H1 (cell line): ENCODE data around the gene H2BK1. TPM values are rescaled to one million over a fixed set of nuclear protein-coding genes. Genes with fewer than 3 reads are reported as not detected.

Experiments
- CTCF ChIA-PET: fragments of 300-600 bp; sonication (Branson Sonifier 250); formaldehyde crosslinking; loops from one replicate; lab custom pipeline; 2021; ENCODE audit not compliant: partially characterized antibody; lab: Charles Lee
- POLR2A ChIA-PET: fragments of 300-600 bp; sonication (Branson Sonifier 250); formaldehyde crosslinking; loops from one replicate; lab custom pipeline; 2021; ENCODE audit warnings: inconsistent platforms; ENCODE audit not compliant: partially characterized antibody; lab: Charles Lee
- DNase-seq, 2 experiments: peaks; one replicate each; pipeline versions ENCODE4 v3.0.0 to v3.0.0-alpha.2; 2010 to 2022; ENCODE audit warnings: low spot score in 2 of 2, low read depth in 1 of 2, mixed read lengths in 1 of 2
- FAIRE-seq: peaks from 2 replicates; lab custom pipeline; 2011; peaks lifted over from hg19 to GRCh38; lab: Jason Lieb, UNC
- H2AFZ ChIP-seq: 2 replicates; pipeline ENCODE4 v1.8.1; 2012; ENCODE audit warnings: low read length, inconsistent platforms
- H2AK5ac ChIP-seq: 2 replicates; pipeline ENCODE4 v1.6.1; 2013; ENCODE audit warnings: low read depth, low read length
- H2BK120ac ChIP-seq: replicated peaks from 2 replicates; pipeline ENCODE3; 2013; ENCODE audit warnings: low read depth, low read length, inconsistent platforms
- H2BK12ac ChIP-seq: 2 replicates; pipeline ENCODE4 v1.6.1; 2013; ENCODE audit warnings: low read depth, low read length
- H2BK15ac ChIP-seq: 2 replicates; pipeline ENCODE4 v1.6.1; 2013; ENCODE audit warnings: low read length
- H2BK20ac ChIP-seq: 2 replicates; pipeline ENCODE4 v1.6.1; 2013; ENCODE audit warnings: low read length
- H2BK5ac ChIP-seq: 2 replicates; pipeline ENCODE4 v1.6.1; 2013; ENCODE audit warnings: low read depth, low read length
- H3K14ac ChIP-seq: 2 replicates; pipeline ENCODE4 v1.6.1; 2013; ENCODE audit warnings: inconsistent platforms; ENCODE audit not compliant: insufficient read length
- H3K18ac ChIP-seq: 2 replicates; pipeline ENCODE4 v1.6.1; 2013; ENCODE audit warnings: low read length; ENCODE audit errors: extremely low read depth
- H3K23ac ChIP-seq: 2 replicates; pipeline ENCODE4 v1.6.1; 2013; ENCODE audit warnings: inconsistent platforms; ENCODE audit not compliant: insufficient read length
- H3K23me2 ChIP-seq: 2 replicates; pipeline ENCODE4 v1.6.1; 2013; ENCODE audit warnings: low read depth, low read length
- H3K27ac ChIP-seq: 2 replicates; pipeline ENCODE4 v1.6.1; 2011; ENCODE audit warnings: low read depth, low read length, inconsistent platforms
- H3K27me3 ChIP-seq, 4 experiments: replicated peaks in 1 of 4; 1 replicate in 1 of 4; 2 replicates in 3 of 4; pipeline versions ENCODE4 v1.6.1 to v1.8.1; 2011 to 2013; ENCODE audit warnings: low read length in 3 of 4, mild to moderate bottlenecking in 3 of 4, inconsistent platforms in 2 of 4, mixed read lengths in 2 of 4, moderate library complexity in 1 of 4; ENCODE audit not compliant: control insufficient read depth in 3 of 4, insufficient read depth in 3 of 4; ENCODE audit errors: extremely low read depth in 1 of 4
- H3K36me3 ChIP-seq, 4 experiments: 2 replicates each; pipeline versions ENCODE4 v1.6.1 to v1.8.1; 2011 to 2013; ENCODE audit warnings: mild to moderate bottlenecking in 4 of 4, low read length in 3 of 4, moderate library complexity in 2 of 4, control low read depth in 1 of 4, inconsistent platforms in 1 of 4; ENCODE audit not compliant: insufficient read depth in 4 of 4, control insufficient read depth in 2 of 4
- H3K4ac ChIP-seq: replicated peaks from 2 replicates; pipeline ENCODE3; 2013; ENCODE audit warnings: low read length, low read depth, mixed read lengths, inconsistent platforms; ENCODE audit not compliant: insufficient read length
- H3K4me1 ChIP-seq, 4 experiments: replicated peaks in 1 of 4; 1 replicate in 1 of 4; 2 replicates in 3 of 4; pipeline versions ENCODE4 v1.6.1 to v1.8.1; 2011 to 2013; ENCODE audit warnings: low read length in 3 of 4, inconsistent platforms in 2 of 4, mixed read lengths in 1 of 4; ENCODE audit not compliant: insufficient read depth in 4 of 4, control insufficient read depth in 3 of 4
- H3K4me2 ChIP-seq, 2 experiments: 2 replicates each; pipeline versions ENCODE4 v1.6.1 to v1.8.1; 2011 to 2013; ENCODE audit warnings: low read depth in 2 of 2, low read length in 2 of 2, control low read depth in 1 of 2, inconsistent platforms in 1 of 2, mild to moderate bottlenecking in 1 of 2; ENCODE audit not compliant: insufficient read depth in 1 of 2
- H3K4me3 ChIP-seq, 4 experiments: fragments of 200-600, 300-600 bp in 1 of 4; sonication (generic), shearing (Covaris generic), sonication (Bioruptor Twin) in 1 of 4; 2 replicates each; pipeline versions ENCODE4 v1.5.1 to v1.8.1; 2011 to 2016; ENCODE audit warnings: low read length in 4 of 4, low read depth in 3 of 4, control low read depth in 2 of 4, inconsistent platforms in 2 of 4, mild to moderate bottlenecking in 2 of 4, mixed read lengths in 1 of 4, moderate library complexity in 1 of 4; ENCODE audit not compliant: insufficient read depth in 2 of 4; ENCODE audit errors: extremely low read depth in 1 of 4
- H3K56ac ChIP-seq: replicated peaks from 2 replicates; pipeline ENCODE3; 2013; ENCODE audit warnings: low read depth, mild to moderate bottlenecking, mixed read lengths, low read length, inconsistent platforms; ENCODE audit not compliant: insufficient read length
- H3K79me1 ChIP-seq: 2 replicates; pipeline ENCODE4 v1.6.1; 2013; ENCODE audit warnings: low read depth, low read length, control low read depth
- H3K79me2 ChIP-seq, 2 experiments: 2 replicates each; pipeline versions ENCODE4 v1.6.1 to v1.8.1; 2012 to 2013; ENCODE audit warnings: low read length in 2 of 2, mild to moderate bottlenecking in 2 of 2, inconsistent platforms in 1 of 2; ENCODE audit not compliant: insufficient read depth in 2 of 2, control insufficient read depth in 1 of 2
- H3K9ac ChIP-seq, 4 experiments: replicated peaks in 1 of 4; 1 replicate in 1 of 4; 2 replicates in 3 of 4; pipeline versions ENCODE4 v1.6.1 to v1.8.1; 2011 to 2013; ENCODE audit warnings: low read depth in 3 of 4, low read length in 3 of 4, control low read depth in 2 of 4, mild to moderate bottlenecking in 2 of 4, moderate library complexity in 2 of 4, inconsistent platforms in 1 of 4; ENCODE audit errors: extremely low read depth in 1 of 4
- H3K9me3 ChIP-seq, 2 experiments: 2 replicates each; pipeline versions ENCODE4 v1.6.1 to v1.8.1; 2012 to 2013; ENCODE audit warnings: mild to moderate bottlenecking in 2 of 2, moderate library complexity in 2 of 2, control low read depth in 1 of 2, inconsistent platforms in 1 of 2, low read depth in 1 of 2, low read length in 1 of 2, mixed read lengths in 1 of 2; ENCODE audit not compliant: insufficient read depth in 2 of 2
- H4K20me1 ChIP-seq, 2 experiments: replicated peaks in 1 of 2; 2 replicates each; pipeline versions ENCODE3 to v1.8.1; 2011 to 2013; ENCODE audit warnings: inconsistent platforms in 2 of 2, low read length in 2 of 2, mild to moderate bottlenecking in 1 of 2; ENCODE audit not compliant: insufficient read depth in 2 of 2, control insufficient read depth in 1 of 2
- H4K5ac ChIP-seq: 2 replicates; pipeline ENCODE4 v1.6.1; 2013; ENCODE audit warnings: low read length, low read depth, mixed read lengths, inconsistent platforms; ENCODE audit not compliant: insufficient read length
- H4K8ac ChIP-seq: 2 replicates; pipeline ENCODE4 v1.8.0; 2013; ENCODE audit warnings: mild to moderate bottlenecking, moderate library complexity, low read length, inconsistent platforms; ENCODE audit not compliant: insufficient read depth; ENCODE audit errors: extremely low read depth
- H4K91ac ChIP-seq: replicated peaks from 2 replicates; pipeline ENCODE3; 2013; ENCODE audit warnings: low read length, mixed read lengths, inconsistent platforms; ENCODE audit not compliant: insufficient read length
- ATF2 ChIP-seq: IDR thresholded peaks from 2 replicates; pipeline ENCODE4 v1.6.1; 2012; ENCODE audit warnings: low read length, inconsistent platforms
- BRCA1 ChIP-seq: IDR thresholded peaks from 2 replicates; pipeline ENCODE4 v1.6.1; 2012; ENCODE audit warnings: low read depth, low read length, improper control_type of control experiment
- FOSL1 ChIP-seq: IDR thresholded peaks from 2 replicates; pipeline ENCODE4 v1.6.1; 2011; ENCODE audit warnings: mild to moderate bottlenecking, low read depth, low read length, moderate library complexity; ENCODE audit not compliant: insufficient read depth
- HDAC2 ChIP-seq, 2 experiments: fragments of 300-600 bp in 1 of 2; sonication (generic) in 1 of 2; IDR thresholded peaks; 2 replicates each; pipeline ENCODE4 v1.6.1; 2011 to 2012; ENCODE audit warnings: low read depth in 2 of 2, low read length in 2 of 2, mild to moderate bottlenecking in 2 of 2, moderate library complexity in 2 of 2, borderline replicate concordance in 1 of 2, inconsistent platforms in 1 of 2
- NRF1 ChIP-seq: IDR thresholded peaks from 2 replicates; pipeline ENCODE4 v1.6.1; 2011; ENCODE audit warnings: mild to moderate bottlenecking, low read depth, low read length, improper control_type of control experiment
- PHF8 ChIP-seq: fragments of 200-600 bp; sonication (generic); conservative IDR thresholded peaks from 2 replicates; pipeline ENCODE4 v1.7.1; 2012; ENCODE audit warnings: low read depth, mild to moderate bottlenecking, inconsistent platforms, low read length, moderate library complexity
- RFX5 ChIP-seq: IDR thresholded peaks from 2 replicates; pipeline ENCODE4 v1.6.1; 2011; ENCODE audit warnings: low read depth, low read length, improper control_type of control experiment, borderline replicate concordance
- SRF ChIP-seq: IDR thresholded peaks from 2 replicates; pipeline ENCODE4 v1.6.1; 2011; ENCODE audit warnings: mild to moderate bottlenecking, low read depth, low read length, moderate library complexity
- WGBS, 2 experiments: shearing (Covaris generic) in 1 of 2; methylation state at CpG; one replicate each; pipeline versions ENCODE4 v1.1.6 to v1.1.7; 2013 to 2015; ENCODE audit warnings: low lambda C conversion rate in 2 of 2, mixed read lengths in 2 of 2, inconsistent platforms in 1 of 2, low coverage in 1 of 2, missing lambda C conversion rate in 1 of 2; ENCODE audit not compliant: insufficient replicate concordance in 2 of 2, insufficient coverage in 1 of 2, insufficient read length in 1 of 2; ENCODE audit errors: extremely low coverage in 1 of 2, missing lambda C conversion rate in 1 of 2; 5-methylcytosine and 5-hydroxymethylcytosine counted together
- polyA plus RNA-seq, 7 experiments: library from polyadenylated mRNA; depleted of rRNA in 3 of 7; stranded (reverse) in 5 of 7; unstranded in 2 of 7; fragments of >200 nt in 5 of 7; fragments of 200-250 nt in 2 of 7; gene quantifications; 1 replicate in 5 of 7; 2 replicates in 1 of 7; 4 replicates in 1 of 7; pipeline versions ENCODE4 v1.2.1 to v1.2.3, GENCODE V29; 2011 to 2013; ENCODE audit warnings: missing spikeins in 2 of 7, mixed read lengths in 2 of 7
- total RNA-seq: library from RNA; stranded (reverse); fragmentation: NEBNext Ultra II Directional; extraction: Animal tissue kit (Norgen Biotek cat#: 25700); gene quantifications from 2 replicates; pipeline ENCODE4 v1.2.1, GENCODE V29; 2021

Gene H2BK1
- total and polyA plus RNA-seq, 2 of the 8 experiments (the other 6 are each of a cell fraction or from before 2014, with no cell fraction given) = not detected

GRCh38 chr7:151232091-151232916 is 22.0 kb upstream of the H2BK1 start, which contains the start of gene CHPF2:
Gene CHPF2 (plus strand): TSS chr7:151232483. CDS start chr7:151234012, 1,529 bp downstream.
- H3K23ac ChIP-seq = peak within 1 kb of the TSS; percentile 12
- DNase-seq (peak in 1 of 2 experiments; percentile 93), FAIRE-seq (no peak)
- peak within 1 kb of the TSS; percentile 47 for H2AFZ ChIP-seq
- H3K9me3 ChIP-seq = no peaks in the 10 kb centered on the region
- peaks cover 7 to 18% (median 11%) of the 10 kb centered on the region in 4 experiments; a peak in 7 of 8 replicates for H3K36me3 ChIP-seq
- H3K14ac ChIP-seq = no peak within 1 kb of the TSS
- H3K27me3 ChIP-seq = no peaks in the 10 kb centered on the region
- peak within 1 kb of the TSS; percentile 72 to 96 (median 90) for H3K4me3 ChIP-seq
- H2BK15ac ChIP-seq = no peak within 1 kb of the TSS
- WGBS, 2 experiments = 3% methylated on average over 51 of the region's 79 CpGs; no CpG with 5 or more reads in 1 of the 2 experiments
- peaks cover 0 to 9% of the 10 kb centered on the region in 2 experiments for H4K20me1 ChIP-seq
- H4K8ac ChIP-seq = peak within 1 kb of the TSS; percentile 81
- peaks cover 11% of the 10 kb centered on the region for H3K79me1 ChIP-seq
- ChIA-PET POLR2A (interaction anchor here (0.5 to 2.9 kb wide), 5 partner anchors 10 to 84 kb away, joined by 3 to 16 read pairs (median 4); no protein-coding TSS in a partner anchor), CTCF (interaction anchor here (0.6 to 6.8 kb wide), 6 partner anchors 12 to 166 kb away, joined by 3 to 71 read pairs (median 3); no protein-coding TSS in a partner anchor)
- peak within 1 kb of the TSS; percentile 81 for H3K4ac ChIP-seq
- H2BK20ac ChIP-seq = no peak within 1 kb of the TSS
- H3K23me2 ChIP-seq = peaks cover 16% of the 10 kb centered on the region
- H4K91ac ChIP-seq = peak within 1 kb of the TSS; percentile 61
- peak within 1 kb of the TSS; percentile 63 for H3K56ac ChIP-seq
- H2AK5ac ChIP-seq = peak within 1 kb of the TSS; percentile 53; the same call in 1 of the 2 replicates
- no peak within 1 kb of the TSS for H2BK120ac ChIP-seq
- no peak within 1 kb of the TSS for H2BK12ac ChIP-seq
- peaks cover 4 to 9% (median 6%) of the 10 kb centered on the region in 4 experiments; a peak in 5 of 7 replicates for H3K4me1 ChIP-seq
- H4K5ac ChIP-seq = peak within 1 kb of the TSS; percentile 69
- peak within 1 kb of the TSS; percentile 53 to 70 (median 61) for H3K9ac ChIP-seq
- peak within 1 kb of the TSS; percentile 68; the same call in 1 of the 2 replicates for H2BK5ac ChIP-seq
- H3K27ac ChIP-seq = no peak within 1 kb of the TSS; the same call in 1 of the 2 replicates
- peaks cover 4 to 23% of the 10 kb centered on the region in 2 experiments; a peak in 3 of 4 replicates for H3K79me2 ChIP-seq
- peak within 1 kb of the TSS; percentile 75 to 94 for H3K4me2 ChIP-seq
- H3K18ac ChIP-seq = peak within 1 kb of the TSS; percentile 78; the same call in 1 of the 2 replicates
- no peak for TF ChIP-seq FOSL1
- TF ChIP-seq HDAC2 (IDR thresholded peaks at IDR 0.05; ENCODE audit: borderline replicate concordance in 1 of 2, low read depth in 2 of 2, low read length in 2 of 2) = 0 out of 4 replicates have a peak, but pooled peaks of 1 of the 2 experiments have one; percentile 67
- no peak for TF ChIP-seq BRCA1
- no peak for TF ChIP-seq RFX5
- peak; percentile 70; the same call in 1 of the 2 replicates for TF ChIP-seq PHF8
- no peak for TF ChIP-seq NRF1
- TF ChIP-seq SRF = no peak
- TF ChIP-seq ATF2 = no peak
